ENCODE measurements around the gene SLCO1B1.

The SLCO1B1 gene

DNA sequence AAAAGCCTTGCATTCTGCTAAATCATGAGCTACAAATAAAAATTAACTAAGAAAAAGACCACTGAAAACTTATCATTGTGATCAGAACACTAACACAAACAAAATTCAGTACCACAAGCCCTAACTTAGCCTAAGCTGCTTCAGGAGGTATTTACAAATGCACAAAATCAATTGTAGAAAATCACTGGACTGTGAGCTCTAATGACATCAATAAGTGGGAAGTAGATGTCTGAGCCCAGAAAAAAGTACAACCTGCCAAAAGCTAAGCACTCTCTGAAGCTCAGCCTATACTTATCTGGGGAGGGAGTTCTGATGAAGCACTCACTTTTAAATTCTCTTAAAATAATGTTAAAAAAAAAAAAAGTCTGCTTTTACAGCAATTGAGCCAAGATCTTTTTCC is 92.9 kb downstream of the SLCO1B1 start:
- no peak overlapping the region for H3K4me3 ChIP-seq (ENCODE audit: low read depth, low read length)
- TF ChIP-seq, protein P1, sequence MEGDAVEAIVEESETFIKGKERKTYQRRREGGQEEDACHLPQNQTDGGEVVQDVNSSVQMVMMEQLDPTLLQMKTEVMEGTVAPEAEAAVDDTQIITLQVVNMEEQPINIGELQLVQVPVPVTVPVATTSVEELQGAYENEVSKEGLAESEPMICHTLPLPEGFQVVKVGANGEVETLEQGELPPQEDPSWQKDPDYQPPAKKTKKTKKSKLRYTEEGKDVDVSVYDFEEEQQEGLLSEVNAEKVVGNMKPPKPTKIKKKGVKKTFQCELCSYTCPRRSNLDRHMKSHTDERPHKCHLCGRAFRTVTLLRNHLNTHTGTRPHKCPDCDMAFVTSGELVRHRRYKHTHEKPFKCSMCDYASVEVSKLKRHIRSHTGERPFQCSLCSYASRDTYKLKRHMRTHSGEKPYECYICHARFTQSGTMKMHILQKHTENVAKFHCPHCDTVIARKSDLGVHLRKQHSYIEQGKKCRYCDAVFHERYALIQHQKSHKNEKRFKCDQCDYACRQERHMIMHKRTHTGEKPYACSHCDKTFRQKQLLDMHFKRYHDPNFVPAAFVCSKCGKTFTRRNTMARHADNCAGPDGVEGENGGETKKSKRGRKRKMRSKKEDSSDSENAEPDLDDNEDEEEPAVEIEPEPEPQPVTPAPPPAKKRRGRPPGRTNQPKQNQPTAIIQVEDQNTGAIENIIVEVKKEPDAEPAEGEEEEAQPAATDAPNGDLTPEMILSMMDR (IDR thresholded peaks at IDR 0.05; ENCODE audit: low read depth, low read length) = no peak

DNA sequence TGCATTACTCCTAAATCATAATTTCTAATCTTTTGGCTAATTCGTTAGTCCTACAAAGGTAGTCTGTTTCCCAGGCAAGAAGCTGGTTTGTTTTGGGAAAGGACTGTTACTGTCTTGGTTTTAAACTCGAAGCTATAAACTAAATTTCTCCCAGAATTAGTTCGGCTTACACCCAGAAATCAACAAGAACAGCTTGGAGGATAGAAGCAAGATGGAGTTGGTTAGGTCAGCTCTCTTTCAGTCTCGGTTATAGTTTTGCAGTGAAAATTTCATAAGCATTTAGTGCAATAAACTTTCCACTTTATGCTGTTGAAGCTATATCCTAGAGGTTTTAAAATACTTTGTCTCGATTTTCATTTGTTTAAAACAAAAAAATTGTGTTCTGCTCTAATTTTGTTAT is 103.4 kb downstream of the SLCO1B1 start:
- no peak overlapping the region for H3K4me3 ChIP-seq (ENCODE audit: low read depth, low read length)
- TF ChIP-seq, protein P1 (IDR thresholded peaks at IDR 0.05; ENCODE audit: low read depth, low read length) = no peak

GRCh38 chr12:21239866-21240265 is 108.9 kb downstream of the SLCO1B1 start:
- H3K4me3 ChIP-seq (ENCODE audit: low read depth, low read length) = no peak overlapping the region
- TF ChIP-seq, protein P1 (IDR thresholded peaks at IDR 0.05; ENCODE audit: low read depth, low read length) = no peak

GRCh38 chr12:21248679-21249078 is 117.7 kb downstream of the SLCO1B1 start:
- no peak overlapping the region for H3K4me3 ChIP-seq (ENCODE audit: low read depth, low read length)
- TF ChIP-seq, protein P1 (IDR thresholded peaks at IDR 0.05; ENCODE audit: low read depth, low read length) = no peak

GRCh38 chr12:21252070-21252469 is 121.1 kb downstream of the SLCO1B1 start:
- TF ChIP-seq, protein P1 (IDR thresholded peaks at IDR 0.05; ENCODE audit: low read depth, low read length) = no peak
- H3K4me3 ChIP-seq (ENCODE audit: low read depth, low read length) = no peak overlapping the region

DNA sequence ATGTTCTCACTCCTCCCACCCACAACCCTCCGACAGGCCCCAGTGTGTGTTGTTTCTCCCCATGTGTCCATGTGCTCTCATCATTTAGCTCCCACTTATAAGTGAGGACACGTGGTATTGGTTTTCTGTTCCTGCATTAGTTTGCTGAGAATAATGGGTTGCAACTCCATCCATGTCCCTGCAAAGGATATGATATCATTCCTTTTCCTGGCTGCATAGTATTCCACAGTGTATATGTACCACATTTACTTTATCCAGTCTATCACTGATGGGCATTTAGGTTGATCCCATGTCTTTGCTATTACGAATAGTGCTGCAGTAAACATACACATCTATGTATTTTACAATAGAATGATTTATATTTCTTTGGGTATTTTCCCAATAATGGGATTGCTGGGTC is 126.2 kb downstream of the SLCO1B1 start:
- no peak overlapping the region for H3K4me3 ChIP-seq (ENCODE audit: low read depth, low read length)
- TF ChIP-seq, protein P1 (IDR thresholded peaks at IDR 0.05; ENCODE audit: low read depth, low read length) = no peak

GRCh38 chr12:21264232-21264631 is 133.2 kb downstream of the SLCO1B1 start:
- H3K4me3 ChIP-seq (ENCODE audit: low read depth, low read length) = no peak overlapping the region
- TF ChIP-seq, protein P1 (IDR thresholded peaks at IDR 0.05; ENCODE audit: low read depth, low read length) = no peak

Measured in WI38 (cell line).